ENCODE results near the gene GPD2. TPM values are rescaled to one million over a fixed set of nuclear protein-coding genes. Genes with fewer than 3 reads are reported as not detected.
A peak's percentile ranks its signal among the peaks of the same experiment; 100 is the strongest.

Gene GPD2
- total and polyA plus RNA-seq, 7 donors: 6.3 to 86.6 (median 24.0) TPM

DNA sequence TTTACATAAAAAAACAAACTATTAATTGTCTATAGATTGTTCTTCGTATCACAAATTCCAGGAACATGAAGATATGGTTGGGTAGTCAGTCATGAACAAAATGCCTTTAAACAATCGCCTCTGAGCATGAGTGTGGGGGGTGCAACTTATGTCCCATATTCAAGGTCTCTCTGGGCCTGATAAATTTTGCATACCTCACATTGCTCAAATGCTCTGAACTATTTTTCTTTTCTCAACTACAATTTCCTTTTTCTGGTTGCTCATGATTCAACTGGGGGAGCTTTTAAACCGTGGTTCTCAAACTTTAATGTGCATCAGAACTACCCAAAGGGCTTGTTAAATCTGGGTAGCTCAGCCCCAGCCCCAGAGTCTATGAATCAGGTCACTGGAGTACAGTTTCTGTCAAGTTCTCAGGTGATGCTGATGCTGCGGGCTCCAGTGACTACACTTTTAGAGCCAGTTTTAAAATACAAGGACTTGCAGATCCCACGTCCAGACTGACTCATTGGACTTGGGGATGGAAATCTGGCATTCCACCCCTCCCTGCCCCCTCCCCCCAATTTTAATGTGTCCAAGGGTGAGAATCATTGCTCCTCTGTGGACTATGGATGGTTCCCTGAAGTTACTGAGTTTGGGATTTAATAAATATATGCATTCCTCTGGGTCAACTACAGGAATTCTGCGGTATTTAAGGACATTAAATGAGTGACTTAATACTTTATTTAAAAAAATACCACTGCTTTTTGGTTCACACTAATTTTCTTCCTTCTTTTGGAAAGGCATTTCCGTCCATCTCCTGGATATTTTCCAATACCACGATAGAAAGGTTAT is 1.5 kb upstream of the GPD2 start:
- ATAC-seq: no peak
- DNase-seq: no peak
- peak overlapping the region; percentile 86 for H3K4me3 ChIP-seq
- H3K36me3 ChIP-seq (ENCODE audit: insufficient read depth in 1 of 2, low read depth in 1 of 2): no peaks in the 10 kb centered on the region
- no peaks in the 10 kb centered on the region for H3K9me3 ChIP-seq
- peak overlapping the region; percentile 100 for H3K27ac ChIP-seq
- intact Hi-C loops (cut with DNase I): loop anchor here in 1 of 2 donors (5.0 kb wide), 2 partner anchors 32 to 92 kb away; no protein-coding TSS in a partner anchor
- H3K27me3 ChIP-seq (ENCODE audit: insufficient read depth in 3 of 3, low read length in 2 of 3): no peaks in the 10 kb centered on the region
- TF ChIP-seq, protein P1, sequence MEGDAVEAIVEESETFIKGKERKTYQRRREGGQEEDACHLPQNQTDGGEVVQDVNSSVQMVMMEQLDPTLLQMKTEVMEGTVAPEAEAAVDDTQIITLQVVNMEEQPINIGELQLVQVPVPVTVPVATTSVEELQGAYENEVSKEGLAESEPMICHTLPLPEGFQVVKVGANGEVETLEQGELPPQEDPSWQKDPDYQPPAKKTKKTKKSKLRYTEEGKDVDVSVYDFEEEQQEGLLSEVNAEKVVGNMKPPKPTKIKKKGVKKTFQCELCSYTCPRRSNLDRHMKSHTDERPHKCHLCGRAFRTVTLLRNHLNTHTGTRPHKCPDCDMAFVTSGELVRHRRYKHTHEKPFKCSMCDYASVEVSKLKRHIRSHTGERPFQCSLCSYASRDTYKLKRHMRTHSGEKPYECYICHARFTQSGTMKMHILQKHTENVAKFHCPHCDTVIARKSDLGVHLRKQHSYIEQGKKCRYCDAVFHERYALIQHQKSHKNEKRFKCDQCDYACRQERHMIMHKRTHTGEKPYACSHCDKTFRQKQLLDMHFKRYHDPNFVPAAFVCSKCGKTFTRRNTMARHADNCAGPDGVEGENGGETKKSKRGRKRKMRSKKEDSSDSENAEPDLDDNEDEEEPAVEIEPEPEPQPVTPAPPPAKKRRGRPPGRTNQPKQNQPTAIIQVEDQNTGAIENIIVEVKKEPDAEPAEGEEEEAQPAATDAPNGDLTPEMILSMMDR (IDR thresholded peaks at IDR 0.05): no peak
- WGBS, 3 donors: 31 to 47% (median 39%) methylated on average over 8 of the region's 8 CpGs
- peaks cover 58% of the 10 kb centered on the region for H3K4me1 ChIP-seq

DNA sequence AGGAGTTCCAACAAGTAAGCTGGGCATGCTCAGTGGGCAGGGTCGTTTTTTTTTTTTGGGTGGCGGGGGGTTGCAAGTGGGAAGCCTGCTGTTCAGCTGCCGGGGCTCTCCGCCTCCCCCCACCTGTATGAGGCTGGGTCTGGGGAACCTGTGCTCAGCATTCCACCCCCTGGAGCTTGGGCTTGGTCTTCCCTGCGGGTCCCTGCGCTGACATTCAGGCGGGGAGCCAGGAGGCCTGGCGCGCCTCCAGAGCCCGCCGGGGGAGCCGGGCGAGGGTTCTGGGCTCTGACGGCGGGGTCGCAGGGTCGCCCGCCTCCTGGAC is 822 bp upstream of the GPD2 start:
- no peaks in the 10 kb centered on the region for H3K9me3 ChIP-seq
- ATAC-seq (peak in 2 of 4 donors; percentile 26 to 48), DNase-seq (no peak)
- peak overlapping the region; percentile 100 for H3K27ac ChIP-seq
- peak overlapping the region; percentile 86 for H3K4me3 ChIP-seq
- WGBS, 3 donors: 1 to 6% (median 2%) methylated on average over 15 to 18 of the region's 18 CpGs
- TF ChIP-seq, protein P1 (IDR thresholded peaks at IDR 0.05): no peak
- H3K4me1 ChIP-seq: peaks cover 59% of the 10 kb centered on the region
- H3K36me3 ChIP-seq (ENCODE audit: insufficient read depth in 1 of 2, low read depth in 1 of 2): no peaks in the 10 kb centered on the region
- intact Hi-C loops (cut with DNase I): loop anchor here in 1 of 2 donors (5.0 kb wide), 2 partner anchors 33 to 93 kb away; no protein-coding TSS in a partner anchor
- no peaks in the 10 kb centered on the region for H3K27me3 ChIP-seq (ENCODE audit: insufficient read depth in 3 of 3, low read length in 2 of 3)

DNA sequence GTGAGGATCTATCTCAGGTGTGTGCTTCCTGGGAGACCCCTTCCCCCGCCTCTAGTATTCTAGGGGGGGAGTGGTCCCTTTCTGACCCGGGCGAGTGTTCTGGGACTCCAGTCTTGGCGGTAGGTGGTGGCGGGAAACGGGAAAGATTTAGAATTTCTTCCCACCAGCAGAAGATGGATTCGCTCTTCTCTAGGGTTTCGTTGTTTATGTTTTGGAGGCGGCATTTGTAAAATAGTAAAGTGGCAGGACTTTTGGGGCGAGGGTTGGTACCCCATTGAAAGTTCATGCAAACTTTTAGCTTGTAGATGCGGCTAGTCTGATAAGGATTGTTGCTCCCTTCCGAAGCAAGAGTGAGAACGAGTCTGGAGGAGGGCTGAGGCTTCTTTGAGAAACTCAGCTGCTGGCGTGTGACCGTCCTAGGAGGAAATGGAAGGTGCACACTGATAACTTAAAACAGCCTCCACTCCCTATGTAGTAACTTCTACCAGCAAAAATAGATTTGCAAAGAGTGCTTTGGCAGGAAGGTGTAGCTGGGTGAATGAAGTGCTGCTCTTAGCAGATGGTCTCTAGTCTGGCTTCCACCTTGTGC is 412 bp downstream of the GPD2 start:
- Histone ChIP-seq H3K4me1 (peaks cover 51% of the 10 kb centered on the region), H3K36me3 (ENCODE audit: insufficient read depth in 1 of 2, low read depth in 1 of 2) (no peaks in the 10 kb centered on the region), H3K9me3 (no peaks in the 10 kb centered on the region), H3K4me3 (peak overlapping the region; percentile 86), H3K27ac (peak overlapping the region; percentile 100), H3K27me3 (ENCODE audit: insufficient read depth in 3 of 3, low read length in 2 of 3) (no peaks in the 10 kb centered on the region)
- WGBS, 3 donors: 0 to 1% (median 1%) methylated on average over 15 of the region's 15 CpGs
- intact Hi-C loops (cut with DNase I): loop anchor here (1.0 to 5.0 kb wide), 4 partner anchors 34 to 94 kb away; no protein-coding TSS in a partner anchor
- TF ChIP-seq, protein P1 (IDR thresholded peaks at IDR 0.05): no peak
- DNase-seq: no peak
- ATAC-seq: peak in 3 of 4 donors; percentile 20 to 44 (median 43)

DNA sequence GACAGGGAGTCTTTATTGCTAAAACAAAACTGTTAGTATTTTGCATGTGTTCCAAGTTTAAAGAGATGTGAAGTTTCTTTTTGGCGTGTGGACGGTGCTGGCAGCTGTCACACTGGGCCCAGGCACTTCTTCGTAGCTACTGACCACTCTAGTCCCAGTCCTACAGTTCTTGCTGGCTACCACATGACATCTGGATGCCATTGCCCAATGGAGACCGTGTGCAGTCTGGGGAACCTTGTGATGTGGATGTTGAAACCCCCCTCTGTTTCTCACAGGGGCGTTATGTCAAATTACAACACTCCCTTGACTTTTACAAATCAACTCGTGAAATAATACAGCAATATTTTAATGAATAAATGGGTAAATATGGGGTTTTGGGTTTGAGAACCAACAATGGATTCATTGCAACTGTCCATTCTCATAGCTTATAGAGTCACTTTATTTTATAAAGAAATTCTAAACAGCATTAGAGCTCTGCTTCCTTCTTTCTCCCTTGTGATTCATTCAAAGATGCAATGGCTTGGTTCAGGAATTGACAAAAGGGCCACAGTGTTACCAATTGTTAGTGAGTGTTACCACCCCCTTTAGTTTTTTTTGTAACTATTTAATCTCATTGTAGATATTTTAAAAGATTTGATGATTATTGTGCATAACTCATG is 1.2 kb downstream of the GPD2 start:
- ATAC-seq: peak; percentile 35 to 55 (median 46)
- TF ChIP-seq, protein P1 (IDR thresholded peaks at IDR 0.05): no peak
- H3K9me3 ChIP-seq: no peaks in the 10 kb centered on the region
- peak; percentile 38 to 70 for DNase-seq
- 7 to 28% (median 26%) methylated on average over 6 of the region's 6 CpGs for WGBS, 3 donors
- no peaks in the 10 kb centered on the region for H3K36me3 ChIP-seq (ENCODE audit: insufficient read depth in 1 of 2, low read depth in 1 of 2)
- intact Hi-C loops (cut with DNase I): loop anchor here (2.0 to 5.0 kb wide), 3 partner anchors 35 to 95 kb away; no protein-coding TSS in a partner anchor
- peak overlapping the region; percentile 86 for H3K4me3 ChIP-seq
- H3K27me3 ChIP-seq (ENCODE audit: insufficient read depth in 3 of 3, low read length in 2 of 3): no peaks in the 10 kb centered on the region
- H3K27ac ChIP-seq: peak overlapping the region; percentile 100
- peaks cover 54% of the 10 kb centered on the region for H3K4me1 ChIP-seq
